ENCODE measurements around the gene REM1. TPM values are rescaled to one million over a fixed set of nuclear protein-coding genes. Genes with fewer than 3 reads are reported as not detected.

REM1 gene
- total RNA-seq, 1 donor from 2014 or later, result not detected

DNA sequence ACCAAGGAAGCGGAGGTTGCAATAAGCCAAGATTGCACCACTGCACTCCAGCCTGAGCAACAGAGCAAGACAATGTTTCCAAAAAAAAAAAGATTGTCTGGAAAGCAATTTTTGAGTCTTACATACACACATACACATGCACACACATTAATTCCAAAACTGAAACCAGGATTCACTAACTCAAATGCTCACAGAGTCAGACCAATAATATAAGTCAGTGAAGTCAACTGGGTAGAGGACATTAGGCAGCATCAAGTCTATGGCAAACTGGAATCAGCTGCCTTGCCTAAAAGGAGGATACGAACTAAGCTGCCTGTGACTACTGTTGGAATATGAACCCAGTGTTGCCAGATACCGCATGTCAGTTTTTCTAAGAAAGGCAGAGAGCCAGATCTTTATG, 15.7 kb downstream of the REM1 start:
- no peak for DNase-seq (ENCODE audit: low spot score)

DNA sequence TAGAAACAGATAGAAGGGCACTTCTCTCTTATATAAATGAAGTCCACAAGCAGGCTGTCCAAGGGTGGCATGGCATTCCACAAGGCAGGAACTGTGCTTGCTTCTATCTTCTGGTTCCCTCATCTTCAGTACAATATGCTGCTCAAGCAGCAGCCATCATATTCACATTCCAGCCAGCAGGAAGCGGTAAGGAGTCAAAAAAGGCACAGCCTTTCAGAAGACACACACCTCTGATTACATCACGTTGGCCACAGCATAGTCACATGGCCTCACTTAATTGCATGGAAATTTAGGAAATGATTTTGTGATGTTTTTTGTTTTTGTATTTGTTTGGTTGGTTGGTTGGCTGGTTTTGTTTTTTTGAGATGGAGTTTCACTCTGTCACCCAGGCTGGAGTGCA, 19.0 kb downstream of the REM1 start:
- Histone ChIP-seq H3K36me3 (no peaks in the 10 kb centered on the region), H4K20me1 (ENCODE audit: low read depth) (no peaks in the 10 kb centered on the region), H3K27me3 (no peaks in the 10 kb centered on the region), H3K79me2 (ENCODE audit: low read depth) (no peaks in the 10 kb centered on the region), H3K9ac (no peak overlapping the region), H3K9me3 (ENCODE audit: low read depth) (peaks cover 12% of the 10 kb centered on the region), H3K4me3 (no peak overlapping the region), H3K4me2 (no peak overlapping the region), H3K4me1 (no peaks in the 10 kb centered on the region), H2AFZ (replicated peaks) (no peak overlapping the region), H3K27ac (no peak overlapping the region), H3F3A (ENCODE audit: low read depth) (no peaks in the 10 kb centered on the region)
- H3K4me3 Mint-ChIP-seq, result no peak overlapping the region
- no peak overlapping the region for H3K27ac Mint-ChIP-seq
- peak; percentile 25 for DNase-seq (ENCODE audit: low spot score)
- TF ChIP-seq EZH2 (IDR thresholded peaks at IDR 0.05), result no peak
- no peak for TF ChIP-seq EZH2phosphoT487 (IDR thresholded peaks at IDR 0.05)
- TF ChIP-seq, protein P1, sequence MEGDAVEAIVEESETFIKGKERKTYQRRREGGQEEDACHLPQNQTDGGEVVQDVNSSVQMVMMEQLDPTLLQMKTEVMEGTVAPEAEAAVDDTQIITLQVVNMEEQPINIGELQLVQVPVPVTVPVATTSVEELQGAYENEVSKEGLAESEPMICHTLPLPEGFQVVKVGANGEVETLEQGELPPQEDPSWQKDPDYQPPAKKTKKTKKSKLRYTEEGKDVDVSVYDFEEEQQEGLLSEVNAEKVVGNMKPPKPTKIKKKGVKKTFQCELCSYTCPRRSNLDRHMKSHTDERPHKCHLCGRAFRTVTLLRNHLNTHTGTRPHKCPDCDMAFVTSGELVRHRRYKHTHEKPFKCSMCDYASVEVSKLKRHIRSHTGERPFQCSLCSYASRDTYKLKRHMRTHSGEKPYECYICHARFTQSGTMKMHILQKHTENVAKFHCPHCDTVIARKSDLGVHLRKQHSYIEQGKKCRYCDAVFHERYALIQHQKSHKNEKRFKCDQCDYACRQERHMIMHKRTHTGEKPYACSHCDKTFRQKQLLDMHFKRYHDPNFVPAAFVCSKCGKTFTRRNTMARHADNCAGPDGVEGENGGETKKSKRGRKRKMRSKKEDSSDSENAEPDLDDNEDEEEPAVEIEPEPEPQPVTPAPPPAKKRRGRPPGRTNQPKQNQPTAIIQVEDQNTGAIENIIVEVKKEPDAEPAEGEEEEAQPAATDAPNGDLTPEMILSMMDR (IDR thresholded peaks at IDR 0.05), result peak; percentile 37
- peaks cover 21% of the 10 kb centered on the region for H3K27me3 Mint-ChIP-seq (ENCODE audit: insufficient read depth, low read depth)
- peaks cover 4% of the 10 kb centered on the region for H3K4me1 Mint-ChIP-seq
- H3K9me3 Mint-ChIP-seq, result no peaks in the 10 kb centered on the region
- no peaks in the 10 kb centered on the region for H3K36me3 Mint-ChIP-seq

More for the DNA sequence above, 15.7 kb downstream of the REM1 start:
- Histone ChIP-seq H3K36me3 (no peaks in the 10 kb centered on the region), H3K27ac (no peak overlapping the region), H3K27me3 (no peaks in the 10 kb centered on the region), H3K79me2 (ENCODE audit: low read depth) (no peaks in the 10 kb centered on the region), H3K4me1 (no peaks in the 10 kb centered on the region), H3F3A (ENCODE audit: low read depth) (no peaks in the 10 kb centered on the region), H2AFZ (replicated peaks) (no peak overlapping the region), H3K4me2 (no peak overlapping the region), H3K9ac (no peak overlapping the region), H3K4me3 (no peak overlapping the region), H3K9me3 (ENCODE audit: low read depth) (peaks cover 12% of the 10 kb centered on the region), H4K20me1 (ENCODE audit: low read depth) (no peaks in the 10 kb centered on the region)
- TF ChIP-seq, protein P1 (IDR thresholded peaks at IDR 0.05), result no peak
- no peak for TF ChIP-seq EZH2 (IDR thresholded peaks at IDR 0.05)
- no peak for TF ChIP-seq EZH2phosphoT487 (IDR thresholded peaks at IDR 0.05)
- no peaks in the 10 kb centered on the region for H3K4me1 Mint-ChIP-seq
- no peaks in the 10 kb centered on the region for H3K9me3 Mint-ChIP-seq
- no peaks in the 10 kb centered on the region for H3K36me3 Mint-ChIP-seq
- H3K27ac Mint-ChIP-seq, result no peak overlapping the region
- no peak overlapping the region for H3K4me3 Mint-ChIP-seq
- H3K27me3 Mint-ChIP-seq (ENCODE audit: insufficient read depth, low read depth), result peaks cover 19% of the 10 kb centered on the region

DNA sequence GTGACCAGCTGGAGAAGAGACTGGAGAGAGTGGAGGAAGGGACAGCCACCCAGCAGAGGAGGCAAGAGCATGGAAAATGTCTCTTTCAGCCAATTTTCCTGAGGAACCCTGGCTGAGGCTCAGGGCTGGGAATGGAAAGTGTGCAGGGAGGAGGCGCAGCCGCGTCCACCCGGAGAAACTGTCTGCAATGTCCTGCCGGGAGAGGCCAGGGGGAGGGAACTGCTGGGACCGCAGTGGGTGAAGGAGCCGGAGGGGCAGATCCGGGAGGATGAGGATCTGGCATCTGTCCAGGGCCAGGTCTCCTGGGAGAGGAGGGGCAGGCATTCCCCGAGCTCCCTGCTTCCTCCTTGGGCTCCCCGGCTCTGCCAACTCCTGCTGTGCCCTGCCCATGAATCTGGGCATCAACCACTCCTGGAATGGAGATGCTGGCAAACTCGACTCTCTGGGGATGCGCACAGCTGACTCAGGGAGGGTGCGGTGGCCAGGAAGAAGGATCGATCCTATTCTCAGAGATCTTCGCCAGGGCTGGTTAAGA, 21.7 kb downstream of the REM1 start:
- Histone ChIP-seq H3F3A (ENCODE audit: low read depth) (no peaks in the 10 kb centered on the region), H4K20me1 (ENCODE audit: low read depth) (no peaks in the 10 kb centered on the region), H3K4me2 (no peak overlapping the region), H3K79me2 (ENCODE audit: low read depth) (no peaks in the 10 kb centered on the region), H3K27me3 (no peaks in the 10 kb centered on the region), H3K4me1 (no peaks in the 10 kb centered on the region), H3K27ac (no peak overlapping the region), H3K4me3 (no peak overlapping the region), H2AFZ (replicated peaks) (no peak overlapping the region), H3K36me3 (no peaks in the 10 kb centered on the region), H3K9me3 (ENCODE audit: low read depth) (peaks cover 5% of the 10 kb centered on the region), H3K9ac (no peak overlapping the region)
- H3K9me3 Mint-ChIP-seq, result no peaks in the 10 kb centered on the region
- no peak overlapping the region for H3K4me3 Mint-ChIP-seq
- TF ChIP-seq EZH2phosphoT487 (IDR thresholded peaks at IDR 0.05), result no peak
- TF ChIP-seq, protein P1 (IDR thresholded peaks at IDR 0.05), result no peak
- no peak for TF ChIP-seq EZH2 (IDR thresholded peaks at IDR 0.05)
- H3K36me3 Mint-ChIP-seq, result no peaks in the 10 kb centered on the region
- peaks cover 20% of the 10 kb centered on the region for H3K27me3 Mint-ChIP-seq (ENCODE audit: insufficient read depth, low read depth)
- no peak overlapping the region for H3K27ac Mint-ChIP-seq
- peaks cover 4% of the 10 kb centered on the region for H3K4me1 Mint-ChIP-seq
- no peak for DNase-seq (ENCODE audit: low spot score)
